ENCODE data around the gene LGR4. TPM values are rescaled to one million over a fixed set of nuclear protein-coding genes. Genes with fewer than 3 reads are reported as not detected.

Gene LGR4
- total and polyA plus RNA-seq, 2 of the 4 experiments (the other 2 are of a cell fraction) = 2.9 to 6.8 TPM

- TF ChIP-seq FOS (IDR thresholded peaks at IDR 0.05; ENCODE audit: low read depth, low read length) = no peak
- TF ChIP-seq BHLHE40 (IDR thresholded peaks at IDR 0.05; ENCODE audit: low read depth, low read length) = no peak
- no peak for TF ChIP-seq MAFK (IDR thresholded peaks at IDR 0.05; ENCODE audit: low read depth, low read length)
- TF ChIP-seq POLR2A (IDR thresholded peaks at IDR 0.05; ENCODE audit: low read depth, low read length) = no peak
These were observed 82.0 kb downstream of the LGR4 start (continued) for GRCh38 chr11:27390318-27391295.

- Histone ChIP-seq H4K20me1 (ENCODE audit: insufficient read depth, low read length) (no peaks in the 10 kb centered on the region), H3K36me3 (ENCODE audit: control insufficient read depth, insufficient read depth, low read length) (no peaks in the 10 kb centered on the region), H3K14ac (replicated peaks; ENCODE audit: low read depth, low read length) (no peak overlapping the region), H3K23ac (ENCODE audit: low read depth, low read length) (no peak overlapping the region), H3K4ac (ENCODE audit: low read depth, low read length) (no peak overlapping the region), H3K27me3 (ENCODE audit: control insufficient read depth, insufficient read depth, low read length) (no peaks in the 10 kb centered on the region), H3K27ac (ENCODE audit: insufficient read depth, low read length) (no peak overlapping the region), H3K9me3 (ENCODE audit: control insufficient read depth, insufficient read depth, low read length) (no peaks in the 10 kb centered on the region), H3K79me1 (ENCODE audit: low read depth in 1 of 2, low read length in 2 of 2) (peaks cover 0 to 4% of the 10 kb centered on the region in 2 experiments; a peak in 2 of 4 replicates), H2BK15ac (ENCODE audit: low read depth, low read length) (no peak overlapping the region), H3K9me1 (ENCODE audit: insufficient read depth, low read length) (peaks cover 2% of the 10 kb centered on the region; the same call in 1 of the 2 replicates), H3K4me1 (ENCODE audit: control insufficient read depth, insufficient read depth, low read length) (peaks cover 12% of the 10 kb centered on the region), H4K91ac (ENCODE audit: insufficient read depth, low read depth, low read length) (no peak overlapping the region), H2BK120ac (ENCODE audit: low read depth, low read length) (no peak overlapping the region), H3K18ac (ENCODE audit: low read depth, low read length) (no peak overlapping the region), H3K4me2 (ENCODE audit: low read depth, low read length) (no peak overlapping the region), H3K9ac (ENCODE audit: low read depth, low read length) (no peak overlapping the region), H2BK5ac (ENCODE audit: low read depth, low read length, poor library complexity, severe bottlenecking) (no peak overlapping the region), H3K56ac (ENCODE audit: extremely low read depth, insufficient read depth, low read length) (no peak overlapping the region), H2BK20ac (ENCODE audit: low read depth, low read length) (no peak overlapping the region), H4K5ac (ENCODE audit: low read depth, low read length) (no peak overlapping the region), H2AFZ (replicated peaks; ENCODE audit: low read length, poor library complexity) (no peak overlapping the region), H4K8ac (ENCODE audit: low read depth in 2 of 2, low read length in 2 of 2) (no peak overlapping the region), H2AK5ac (ENCODE audit: low read depth, low read length) (no peak overlapping the region), H2AK9ac (replicated peaks; ENCODE audit: low read depth, low read length, poor library complexity) (no peak overlapping the region), H3K4me3 (ENCODE audit: insufficient read depth, low read depth, low read length) (no peak overlapping the region)
- BruUV-seq (replicated peaks) = no TSS peak
- ChIA-PET CTCF (no interaction called here), POLR2A (ENCODE audit: unreplicated experiment) (no interaction called here)
- in situ Hi-C loops (cut with MboI; ENCODE audit: low sequenced_read_pairs) = no loop called here
- peak; percentile 33 for DNase-seq
- ATAC-seq (ENCODE audit: low read depth) = no peak
- intact Hi-C loops (cut with micrococcal nuclease) = no loop called here
- WGBS, 2 experiments (ENCODE audit: extremely low coverage in 2 of 2, insufficient read length in 1 of 2) = no CpG with 5 or more reads among the region's 1 CpG
- dilution Hi-C loops (cut with HindIII; ENCODE audit: low sequenced_read_pairs, unreplicated experiment) = no loop called here
- no peak for TF ChIP-seq NFE2L2 (IDR thresholded peaks at IDR 0.05; ENCODE audit: low read depth, low read length)
- no peak for TF ChIP-seq POLR2A (IDR thresholded peaks at IDR 0.05; ENCODE audit: low read depth, low read length)
- TF ChIP-seq MAZ (IDR thresholded peaks at IDR 0.05; ENCODE audit: borderline replicate concordance, low read depth, low read length) = no peak
- no peak for TF ChIP-seq FOS (IDR thresholded peaks at IDR 0.05; ENCODE audit: low read depth, low read length)
- TF ChIP-seq, protein P1, sequence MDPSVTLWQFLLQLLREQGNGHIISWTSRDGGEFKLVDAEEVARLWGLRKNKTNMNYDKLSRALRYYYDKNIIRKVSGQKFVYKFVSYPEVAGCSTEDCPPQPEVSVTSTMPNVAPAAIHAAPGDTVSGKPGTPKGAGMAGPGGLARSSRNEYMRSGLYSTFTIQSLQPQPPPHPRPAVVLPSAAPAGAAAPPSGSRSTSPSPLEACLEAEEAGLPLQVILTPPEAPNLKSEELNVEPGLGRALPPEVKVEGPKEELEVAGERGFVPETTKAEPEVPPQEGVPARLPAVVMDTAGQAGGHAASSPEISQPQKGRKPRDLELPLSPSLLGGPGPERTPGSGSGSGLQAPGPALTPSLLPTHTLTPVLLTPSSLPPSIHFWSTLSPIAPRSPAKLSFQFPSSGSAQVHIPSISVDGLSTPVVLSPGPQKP (IDR thresholded peaks at IDR 0.05; ENCODE audit: borderline replicate concordance, low read depth, low read length) = no peak
- no peak for TF ChIP-seq MXI1 (IDR thresholded peaks at IDR 0.05; ENCODE audit: borderline replicate concordance, low read depth, low read length)
- TF ChIP-seq SMC3 (IDR thresholded peaks at IDR 0.05; ENCODE audit: low read depth, low read length) = no peak
- TF ChIP-seq RFX5 (IDR thresholded peaks at IDR 0.05; ENCODE audit: low read depth, low read length) = no peak
- TF ChIP-seq, protein P2, sequence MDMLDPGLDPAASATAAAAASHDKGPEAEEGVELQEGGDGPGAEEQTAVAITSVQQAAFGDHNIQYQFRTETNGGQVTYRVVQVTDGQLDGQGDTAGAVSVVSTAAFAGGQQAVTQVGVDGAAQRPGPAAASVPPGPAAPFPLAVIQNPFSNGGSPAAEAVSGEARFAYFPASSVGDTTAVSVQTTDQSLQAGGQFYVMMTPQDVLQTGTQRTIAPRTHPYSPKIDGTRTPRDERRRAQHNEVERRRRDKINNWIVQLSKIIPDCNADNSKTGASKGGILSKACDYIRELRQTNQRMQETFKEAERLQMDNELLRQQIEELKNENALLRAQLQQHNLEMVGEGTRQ (IDR thresholded peaks at IDR 0.05; ENCODE audit: low read depth, low read length) = no peak
- TF ChIP-seq CHD1 (IDR thresholded peaks at IDR 0.05; ENCODE audit: low read depth, low read length) = no peak
These were observed 83.7 kb downstream of the LGR4 start for GRCh38 chr11:27388869-27389268.

Data from IMR-90 (cell line).